MM.1S (cell line): Measurements from ENCODE around the gene HDDC3.

ENCODE experiments used
- DNase-seq: peaks from one replicate; pipeline ENCODE4 v3.0.0-alpha.2; 2015
- H2AFZ ChIP-seq: fragments of 300-600 bp; sonication (generic); 2 replicates; pipeline ENCODE4 v1.6.0; 2016; ENCODE audit warnings: antibody characterized with exemption, low read length
- H3F3A ChIP-seq: fragments of 300-600 bp; sonication (generic); 2 replicates; pipeline ENCODE4 v1.6.1; 2016; ENCODE audit warnings: mild to moderate bottlenecking, antibody characterized with exemption, low read length, moderate library complexity, mixed read lengths; ENCODE audit not compliant: insufficient read depth
- H3K27ac ChIP-seq: fragments of 300-600 bp; sonication (generic); 2 replicates; pipeline ENCODE4 v1.5.1; 2016; ENCODE audit warnings: mild to moderate bottlenecking, low read length
- H3K27me3 ChIP-seq: fragments of 300-600 bp; sonication (generic); replicated peaks from 2 replicates; pipeline ENCODE4 v1.6.0; 2016; ENCODE audit warnings: low read length; ENCODE audit not compliant: insufficient read depth
- H3K36me3 ChIP-seq: fragments of 300-600 bp; sonication (generic); replicated peaks from 2 replicates; pipeline ENCODE4 v1.6.1; 2016; ENCODE audit warnings: mild to moderate bottlenecking, low read length, mixed read lengths; ENCODE audit not compliant: insufficient read depth
- H3K4me1 ChIP-seq: fragments of 300-600 bp; sonication (generic); 2 replicates; pipeline ENCODE4 v1.6.1; 2016; ENCODE audit warnings: low read length, mixed read lengths
- H3K4me2 ChIP-seq: fragments of 300-600 bp; sonication (generic); 2 replicates; pipeline ENCODE4 v1.6.0; 2016; ENCODE audit warnings: low read depth, low read length
- H3K4me3 ChIP-seq: fragments of 300-600 bp; sonication (generic); 2 replicates; pipeline ENCODE4 v1.5.1; 2016; ENCODE audit warnings: low read length, mixed read lengths
- H3K79me2 ChIP-seq: fragments of 300-600 bp; sonication (generic); 2 replicates; pipeline ENCODE4 v1.6.1; 2016; ENCODE audit warnings: mixed run types, low read length, mixed read lengths
- H3K9ac ChIP-seq: fragments of 300-600 bp; sonication (generic); 2 replicates; pipeline ENCODE4 v1.6.1; 2016; ENCODE audit warnings: low read length, mixed read lengths
- H3K9me2 ChIP-seq: fragments of 300-600 bp; sonication (generic); replicated peaks from 2 replicates; pipeline ENCODE4 v1.6.1; 2016; ENCODE audit warnings: mild to moderate bottlenecking, low read length, mixed read lengths; ENCODE audit not compliant: insufficient read depth
- H3K9me3 ChIP-seq: fragments of 300-600 bp; sonication (generic); replicated peaks from 2 replicates; pipeline ENCODE4 v1.6.1; 2016; ENCODE audit warnings: mild to moderate bottlenecking, low read length, mixed read lengths; ENCODE audit not compliant: insufficient read depth
- H4K20me1 ChIP-seq: fragments of 300-600 bp; sonication (generic); 2 replicates; pipeline ENCODE4 v1.6.1; 2016; ENCODE audit warnings: mild to moderate bottlenecking, low read length, moderate library complexity, mixed read lengths; ENCODE audit not compliant: insufficient read depth
- CTCF ChIP-seq: fragments of 300-600 bp; sonication (generic); IDR thresholded peaks from 2 replicates; pipeline ENCODE4 v1.5.1; 2016; ENCODE audit warnings: antibody characterized with exemption, low read length, mixed read lengths
- EZH2 ChIP-seq: fragments of 300-600 bp; sonication (generic); optimal IDR thresholded peaks from 2 replicates; pipeline ENCODE3; 2017; ENCODE audit warnings: low read depth, mild to moderate bottlenecking, antibody characterized with exemption, low read length, mixed read lengths
- EZH2phosphoT487 ChIP-seq: fragments of 300-600 bp; sonication (generic); IDR thresholded peaks from 2 replicates; pipeline ENCODE4 v1.6.1; 2018; ENCODE audit warnings: antibody characterized with exemption, low read length

HDDC3 gene

DNA sequence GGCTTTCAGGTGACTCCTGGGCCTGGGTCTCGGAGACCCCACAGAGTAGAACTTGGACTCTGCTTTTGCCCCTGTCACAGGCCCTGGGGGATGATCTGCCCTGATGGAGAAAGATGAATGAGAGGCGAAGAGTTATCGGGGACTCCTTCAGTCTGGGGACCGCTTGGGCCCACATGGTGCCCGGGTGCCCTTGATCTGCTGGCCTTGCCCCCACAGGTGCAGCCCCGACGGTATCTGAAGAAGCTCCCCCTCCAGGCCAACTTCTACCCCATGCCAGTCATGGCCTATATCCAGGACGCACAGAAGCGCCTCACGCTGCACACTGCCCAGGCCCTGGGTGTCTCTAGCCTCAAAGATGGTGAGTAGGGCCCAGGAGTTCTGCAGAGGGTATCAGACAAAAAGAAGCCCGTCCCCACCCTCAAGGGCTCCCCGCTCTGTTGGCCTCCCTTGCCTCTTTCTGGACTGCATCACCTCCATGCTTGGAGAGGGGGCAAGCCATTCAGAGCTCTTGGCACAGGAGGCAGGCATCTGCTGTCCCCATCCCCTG is 18.9 kb downstream of the HDDC3 start:
- TF ChIP-seq EZH2phosphoT487, result no peak
- no peak for TF ChIP-seq EZH2
- no peak for TF ChIP-seq CTCF
- H3K36me3 ChIP-seq, result peaks cover 3% of the 10 kb centered on the region; the same call in 1 of the 2 replicates
- no peaks in the 10 kb centered on the region for H4K20me1 ChIP-seq
- H2AFZ ChIP-seq, result no peak overlapping the region
- no peaks in the 10 kb centered on the region for H3K9me3 ChIP-seq
- H3K4me3 ChIP-seq, result no peak overlapping the region
- H3K9ac ChIP-seq, result no peak overlapping the region
- DNase-seq, result no peak
- no peaks in the 10 kb centered on the region for H3F3A ChIP-seq
- H3K9me2 ChIP-seq, result no peaks in the 10 kb centered on the region
- H3K4me1 ChIP-seq, result no peaks in the 10 kb centered on the region
- no peak overlapping the region for H3K4me2 ChIP-seq
- H3K27ac ChIP-seq, result no peak overlapping the region
- H3K79me2 ChIP-seq, result no peaks in the 10 kb centered on the region
- no peaks in the 10 kb centered on the region for H3K27me3 ChIP-seq

- peaks cover 3% of the 10 kb centered on the region; the same call in 1 of the 2 replicates for H3K36me3 ChIP-seq
Measured at GRCh38 chr15:90912770-90913075, 19.6 kb downstream of the HDDC3 start.

DNA sequence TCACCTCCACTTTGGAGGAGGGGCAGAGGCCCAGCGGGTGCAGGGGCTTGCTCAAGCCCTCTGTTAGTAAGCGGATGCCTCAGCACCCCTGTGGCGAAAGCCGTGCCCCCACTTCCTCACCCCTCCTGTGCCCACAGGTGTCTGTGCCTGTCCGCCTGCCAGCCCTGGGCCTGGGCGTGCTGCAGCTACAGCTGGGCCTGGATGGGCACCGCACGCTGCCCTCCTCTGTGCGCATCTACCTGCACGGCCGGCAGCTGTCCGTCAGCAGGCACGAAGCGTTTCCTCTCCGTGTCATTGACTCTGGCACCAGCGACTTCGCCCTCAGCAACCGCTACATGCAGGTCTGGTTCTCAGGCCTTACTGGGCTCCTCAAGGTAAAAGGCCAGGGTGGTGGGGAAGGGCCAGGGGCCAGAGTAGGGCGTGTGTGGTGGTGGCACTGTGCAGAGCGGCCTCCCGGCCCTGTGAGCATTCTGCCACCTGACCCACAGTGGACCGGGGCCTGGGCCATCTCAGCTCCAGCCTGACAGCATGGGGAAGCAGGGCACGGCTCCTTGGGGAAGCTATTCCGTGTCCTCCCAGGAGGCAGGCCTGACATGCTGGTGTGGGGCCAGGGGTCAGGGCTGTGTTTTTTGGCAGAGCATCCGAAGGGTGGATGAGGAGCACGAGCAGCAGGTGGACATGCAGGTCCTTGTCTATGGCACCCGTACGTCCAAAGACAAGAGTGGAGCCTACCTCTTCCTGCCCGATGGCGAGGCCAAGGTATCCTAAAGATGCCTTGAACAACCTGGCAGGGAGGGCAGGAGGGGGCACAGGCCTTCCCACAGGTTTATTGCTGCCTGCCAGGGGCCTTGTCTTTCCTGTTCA is 20.2 kb downstream of the HDDC3 start:
- no peak for DNase-seq
- H3K4me1 ChIP-seq, result no peaks in the 10 kb centered on the region
- no peak overlapping the region for H3K4me2 ChIP-seq
- no peaks in the 10 kb centered on the region for H3K9me3 ChIP-seq
- no peak overlapping the region for H3K4me3 ChIP-seq
- H3K36me3 ChIP-seq, result peaks cover 3% of the 10 kb centered on the region; the same call in 1 of the 2 replicates
- no peaks in the 10 kb centered on the region for H3K9me2 ChIP-seq
- no peak overlapping the region for H3K9ac ChIP-seq
- H3F3A ChIP-seq, result no peaks in the 10 kb centered on the region; the same call in 1 of the 2 replicates
- no peaks in the 10 kb centered on the region for H3K79me2 ChIP-seq
- H4K20me1 ChIP-seq, result no peaks in the 10 kb centered on the region
- no peak overlapping the region for H2AFZ ChIP-seq
- no peaks in the 10 kb centered on the region for H3K27me3 ChIP-seq
- H3K27ac ChIP-seq, result no peak overlapping the region
- TF ChIP-seq CTCF, result no peak
- no peak for TF ChIP-seq EZH2
- TF ChIP-seq EZH2phosphoT487, result no peak

More at GRCh38 chr15:90912770-90913075, 19.6 kb downstream of the HDDC3 start:
- Histone ChIP-seq H3K79me2 (no peaks in the 10 kb centered on the region), H3K9me3 (no peaks in the 10 kb centered on the region), H3K4me1 (no peaks in the 10 kb centered on the region), H3K27ac (no peak overlapping the region), H3K9ac (no peak overlapping the region), H4K20me1 (no peaks in the 10 kb centered on the region), H3K4me2 (no peak overlapping the region), H3F3A (no peaks in the 10 kb centered on the region), H3K4me3 (no peak overlapping the region), H2AFZ (no peak overlapping the region), H3K9me2 (no peaks in the 10 kb centered on the region), H3K27me3 (no peaks in the 10 kb centered on the region)
- DNase-seq, result no peak
- no peak for TF ChIP-seq EZH2phosphoT487

DNA sequence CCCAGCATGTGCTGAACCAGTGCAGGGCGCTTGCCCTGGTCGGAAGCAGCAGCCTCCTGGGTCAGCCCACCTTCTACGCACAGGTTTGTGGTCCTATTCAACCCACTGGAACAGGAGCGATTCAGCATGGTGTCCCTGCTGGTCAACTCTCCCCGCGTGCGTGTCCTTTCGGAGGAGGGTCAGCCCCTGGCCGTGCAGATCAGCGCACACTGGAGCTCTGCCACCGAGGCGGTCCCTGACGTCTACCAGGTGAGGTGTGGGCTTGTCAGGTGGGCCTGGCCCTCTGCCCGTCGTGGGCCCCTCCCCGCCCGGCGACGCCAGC is 21.1 kb downstream of the HDDC3 start:
- Histone ChIP-seq H3K79me2 (no peaks in the 10 kb centered on the region; the same call in 1 of the 2 replicates), H3K27ac (no peak overlapping the region), H3K9me2 (no peaks in the 10 kb centered on the region), H2AFZ (no peak overlapping the region), H4K20me1 (no peaks in the 10 kb centered on the region), H3F3A (no peaks in the 10 kb centered on the region; the same call in 1 of the 2 replicates), H3K27me3 (no peaks in the 10 kb centered on the region), H3K4me2 (no peak overlapping the region), H3K4me1 (no peaks in the 10 kb centered on the region), H3K4me3 (no peak overlapping the region), H3K9ac (no peak overlapping the region), H3K36me3 (peaks cover 3% of the 10 kb centered on the region; the same call in 1 of the 2 replicates), H3K9me3 (no peaks in the 10 kb centered on the region)
- no peak for DNase-seq
- TF ChIP-seq EZH2, result no peak
- TF ChIP-seq EZH2phosphoT487, result no peak
- no peak for TF ChIP-seq CTCF
